Erythroblast (primary cell): ENCODE results near the gene BEX3.

Experiments used
- GATA1 ChIP-seq: IDR thresholded peaks from 2 replicates; pipeline ENCODE4 v1.6.1; 2011; ENCODE audit warnings: low read depth, mild to moderate bottlenecking, control low read depth, low read length, moderate library complexity
- POLR2A ChIP-seq: IDR thresholded peaks from 2 replicates; pipeline ENCODE4 v1.6.1; 2011; ENCODE audit warnings: mild to moderate bottlenecking, low read length

GRCh38 chrX:103386332-103386731, 10.0 kb downstream of the BEX3 start:
- no peak for TF ChIP-seq POLR2A
- no peak for TF ChIP-seq GATA1
